GM21825 (cell line): Measurements from ENCODE around the gene SCAPER.
"Not testable (repeated sequence)": the region's sequence is repeated elsewhere in the genome, so short reads cannot be mapped to it uniquely, and the experiment has no call there.

Experiments used
- ATAC-seq: cut with Tn5 transposase; IDR thresholded peaks from one replicate; pipeline ENCODE4 v1.9.1; 2021; ENCODE audit warnings: mild to moderate bottlenecking, moderate library complexity; ENCODE audit not compliant: unreplicated experiment

The SCAPER gene

GRCh38 chr15:76330080-76330680, 575.0 kb downstream of the SCAPER start:
- ATAC-seq: no peak

- no peak for ATAC-seq
Observed at GRCh38 chr15:76328958-76329357, 576.2 kb downstream of the SCAPER start.

GRCh38 chr15:76328106-76328696, 576.9 kb downstream of the SCAPER start:
- ATAC-seq: no peak

DNA sequence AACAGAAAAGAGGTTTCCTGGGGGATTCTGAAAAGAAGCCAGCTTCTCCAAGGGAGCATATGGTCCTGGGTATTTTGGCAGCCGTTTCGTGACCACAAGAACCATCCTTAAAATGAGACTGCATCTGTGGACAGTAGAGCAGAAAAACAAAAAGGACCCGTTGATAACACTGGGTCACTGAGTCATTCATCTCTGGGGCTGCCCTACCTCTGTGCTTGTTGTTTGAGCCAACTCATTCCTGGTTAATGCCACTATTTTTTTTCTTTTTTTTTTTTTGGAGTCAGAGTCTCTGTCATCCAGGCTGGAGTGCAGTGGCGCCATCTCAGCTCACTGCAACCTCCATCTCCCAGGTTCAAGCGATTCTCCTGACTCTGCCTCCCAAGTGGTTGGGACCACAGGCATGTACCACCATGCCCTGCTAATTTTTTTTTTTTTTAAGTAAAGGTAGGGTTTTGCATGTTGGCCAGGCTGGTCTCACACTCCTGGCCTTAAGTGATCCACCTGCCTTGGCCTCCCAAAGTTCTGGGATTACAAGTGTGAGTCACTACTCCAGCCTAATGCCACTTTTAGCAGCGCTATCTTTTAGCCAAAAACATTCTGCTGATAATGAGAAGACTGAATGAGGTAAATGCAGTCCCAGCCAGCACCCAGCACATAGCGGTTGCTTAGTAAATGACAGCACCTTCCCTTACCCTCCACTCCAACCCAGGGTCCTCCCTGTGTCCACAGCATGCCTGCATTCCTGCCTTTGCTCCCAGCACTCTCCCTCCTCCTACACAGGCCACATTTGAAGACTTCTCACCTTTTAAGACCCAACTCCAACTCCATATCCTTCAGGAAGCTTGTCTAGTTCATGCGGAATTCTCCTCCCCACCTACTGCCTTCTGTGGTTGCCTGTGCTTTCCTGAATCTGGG, 577.7 kb downstream of the SCAPER start:
- no peak for ATAC-seq

DNA sequence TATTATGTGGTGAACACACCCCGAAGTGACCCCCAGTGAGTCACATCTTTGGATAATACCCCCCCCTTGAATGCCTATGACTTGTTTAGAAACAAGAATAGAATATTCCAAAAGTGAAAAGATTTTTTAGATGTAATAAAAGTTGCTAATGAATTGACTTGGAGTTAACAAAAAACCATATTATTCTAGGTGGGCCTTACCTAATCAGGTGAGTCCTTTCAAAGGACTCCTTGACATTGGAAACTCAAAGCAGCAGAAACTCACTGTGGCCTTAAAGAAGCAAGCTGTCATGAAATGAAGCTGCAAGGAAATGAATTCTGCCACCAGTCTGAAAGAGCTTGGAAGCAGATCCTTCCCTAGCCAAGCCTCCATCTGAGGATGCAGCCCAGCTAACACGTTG, 579.4 kb downstream of the SCAPER start:
- ATAC-seq: no peak

DNA sequence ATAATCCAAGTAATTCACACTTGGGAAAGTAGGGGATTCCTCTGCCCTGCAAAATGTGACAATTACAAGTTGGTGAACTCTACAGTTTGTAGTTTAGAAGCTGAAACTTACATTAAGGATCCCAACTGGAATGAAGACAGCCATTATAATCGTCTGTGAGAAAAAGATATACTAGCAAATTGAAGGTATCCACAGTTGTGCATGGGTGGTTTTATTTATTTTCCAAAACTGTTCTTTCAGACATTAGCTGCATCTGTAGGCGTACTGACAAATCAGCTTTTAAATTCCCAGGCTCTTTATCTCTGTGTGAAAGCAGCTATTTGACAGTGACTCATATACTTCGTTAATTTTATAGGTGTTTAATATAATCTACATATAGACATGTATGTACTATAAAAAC, 581.1 kb downstream of the SCAPER start:
- ATAC-seq: no peak

GRCh38 chr15:76321602-76322001, 583.5 kb downstream of the SCAPER start:
- no peak for ATAC-seq

DNA sequence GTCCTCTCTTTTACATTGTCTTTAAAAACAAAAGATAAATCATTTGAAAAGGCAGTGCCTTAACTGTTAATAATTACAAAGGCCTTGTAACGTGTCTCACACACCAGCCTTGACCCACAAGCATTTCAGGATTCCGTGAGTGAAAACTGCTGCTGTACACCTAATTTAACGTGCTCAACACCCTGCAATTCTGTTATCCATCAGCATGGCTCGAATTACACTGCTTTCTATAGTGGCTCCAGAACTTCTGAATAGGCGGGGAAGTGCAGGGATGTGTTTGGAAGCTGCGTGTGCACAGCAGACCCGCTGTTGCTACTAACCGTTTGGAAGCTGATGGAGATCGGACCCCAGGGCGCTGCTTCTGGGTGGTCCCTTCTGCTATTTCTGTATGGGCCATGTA, 584.0 kb downstream of the SCAPER start:
- ATAC-seq: no peak

- ATAC-seq: no peak
Observed at GRCh38 chr15:76320012-76320411, 585.1 kb downstream of the SCAPER start.

DNA sequence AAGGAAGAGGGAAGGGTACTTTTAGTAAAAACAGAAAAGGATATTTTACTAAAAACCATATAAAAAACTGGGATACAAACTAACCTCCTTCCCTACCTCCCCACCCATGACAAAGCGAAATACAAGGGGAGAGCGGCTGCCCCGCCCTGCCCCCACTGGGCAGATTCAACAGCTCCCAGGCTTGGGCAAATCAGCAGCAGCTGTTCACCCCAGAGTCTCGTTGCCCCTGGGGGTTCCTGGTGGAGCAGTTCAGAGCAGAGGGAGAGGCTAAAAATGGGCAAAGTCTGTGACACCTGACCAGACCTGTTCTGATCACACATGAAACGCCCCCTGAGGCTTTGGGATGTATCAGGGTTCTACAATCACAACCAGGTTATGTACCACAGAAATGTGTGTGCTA, 591.4 kb downstream of the SCAPER start:
- ATAC-seq: no peak

DNA sequence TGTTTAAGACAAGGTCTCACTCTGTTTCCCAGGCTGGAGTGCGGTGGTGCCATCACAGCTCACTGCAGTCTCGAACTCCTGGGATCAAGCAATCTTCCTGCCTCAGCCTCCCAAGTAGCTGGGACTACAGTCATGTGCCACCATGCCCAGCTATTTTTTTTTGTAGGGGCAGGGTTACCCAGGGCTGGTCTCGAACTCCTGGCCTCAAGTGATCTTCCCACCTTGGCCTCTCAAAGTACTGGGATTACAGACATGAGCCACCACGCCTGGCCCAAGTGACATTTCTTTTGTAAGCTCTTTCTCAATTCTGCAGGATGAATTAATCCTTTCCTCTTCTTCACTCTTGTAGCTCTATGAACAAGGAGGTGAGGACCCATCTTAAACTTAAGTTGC, 592.0 kb downstream of the SCAPER start:
- not testable (repeated sequence) for ATAC-seq

- ATAC-seq: no peak
Observed at GRCh38 chr15:76312540-76313174, 592.5 kb downstream of the SCAPER start.

DNA sequence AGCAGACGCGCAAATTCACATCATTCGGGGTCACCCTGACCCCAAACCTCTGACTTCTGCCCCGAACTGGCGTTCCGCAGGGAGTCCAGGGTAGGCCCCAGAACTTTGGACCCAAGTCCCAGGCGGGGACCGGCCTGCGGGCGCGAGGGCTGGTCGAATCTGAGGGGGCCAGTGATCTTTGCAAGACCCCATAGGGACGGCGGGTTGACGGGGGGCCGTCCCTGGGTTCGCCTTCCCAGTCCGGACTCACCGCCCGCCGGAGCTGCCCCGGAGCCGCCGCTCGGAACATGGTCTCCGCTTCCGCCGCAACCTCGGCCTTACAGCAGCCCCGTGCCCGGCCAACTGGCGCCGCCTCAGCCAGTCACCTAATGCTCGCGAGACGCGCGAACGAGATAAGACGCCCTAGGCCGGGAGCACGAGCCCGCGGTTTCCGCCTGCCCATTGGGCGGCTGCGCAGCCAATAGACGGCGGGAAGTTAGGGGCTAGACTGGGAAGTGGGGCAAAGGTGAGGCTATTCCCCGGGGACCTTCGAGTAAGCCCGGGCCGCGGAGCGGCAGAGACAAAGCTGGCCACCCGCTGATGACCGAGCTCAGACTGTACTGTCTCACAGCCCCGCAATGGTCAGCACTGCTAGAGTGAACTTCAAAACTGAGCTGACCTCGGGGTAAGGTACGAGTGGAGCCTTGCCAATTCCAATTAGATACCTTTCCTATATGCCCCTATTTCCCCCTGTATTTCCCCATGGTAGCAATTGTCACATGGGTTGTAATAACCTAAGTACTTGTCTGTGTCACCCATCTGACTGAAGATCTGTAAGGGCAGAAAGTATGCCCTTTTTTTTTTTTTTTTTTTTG, 593.8 kb downstream of the SCAPER start, which contains the start of gene ETFA:
TSS of gene ETFA (minus strand) at position 370 of the 854 bp plus-strand sequence. CDS start at position 289, 81 bp downstream.
- ATAC-seq: peak; percentile 97

DNA sequence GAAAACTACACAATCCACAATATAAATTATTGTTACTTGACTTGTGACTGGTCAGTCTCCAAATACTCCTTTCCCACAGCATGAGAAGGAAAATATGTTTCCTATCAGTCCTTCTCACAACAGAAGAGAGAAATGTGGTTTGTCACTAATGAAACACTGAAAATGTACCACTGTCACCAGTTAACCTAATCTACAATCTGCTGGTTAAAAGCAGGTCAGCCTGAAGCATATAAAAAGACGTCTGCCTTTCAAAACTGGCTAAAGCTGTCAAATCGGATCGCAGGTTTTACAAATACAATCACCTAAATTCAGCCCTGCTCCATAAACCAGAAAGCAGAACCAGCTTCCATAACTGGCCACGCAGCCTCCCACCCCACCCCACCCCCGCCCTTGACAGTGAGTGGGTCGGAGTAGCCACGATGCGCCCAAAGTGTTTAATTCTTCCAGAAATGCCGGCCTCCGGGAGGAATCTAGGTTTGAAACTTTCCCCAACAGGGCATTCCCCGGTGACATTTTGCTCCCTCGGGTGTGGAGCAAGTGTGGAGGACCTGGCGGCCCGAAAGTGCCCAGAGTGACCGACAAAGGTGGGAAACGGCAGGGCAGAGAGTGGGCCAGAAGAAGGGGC, 594.6 kb downstream of the SCAPER start:
- ATAC-seq: peak; percentile 6

DNA sequence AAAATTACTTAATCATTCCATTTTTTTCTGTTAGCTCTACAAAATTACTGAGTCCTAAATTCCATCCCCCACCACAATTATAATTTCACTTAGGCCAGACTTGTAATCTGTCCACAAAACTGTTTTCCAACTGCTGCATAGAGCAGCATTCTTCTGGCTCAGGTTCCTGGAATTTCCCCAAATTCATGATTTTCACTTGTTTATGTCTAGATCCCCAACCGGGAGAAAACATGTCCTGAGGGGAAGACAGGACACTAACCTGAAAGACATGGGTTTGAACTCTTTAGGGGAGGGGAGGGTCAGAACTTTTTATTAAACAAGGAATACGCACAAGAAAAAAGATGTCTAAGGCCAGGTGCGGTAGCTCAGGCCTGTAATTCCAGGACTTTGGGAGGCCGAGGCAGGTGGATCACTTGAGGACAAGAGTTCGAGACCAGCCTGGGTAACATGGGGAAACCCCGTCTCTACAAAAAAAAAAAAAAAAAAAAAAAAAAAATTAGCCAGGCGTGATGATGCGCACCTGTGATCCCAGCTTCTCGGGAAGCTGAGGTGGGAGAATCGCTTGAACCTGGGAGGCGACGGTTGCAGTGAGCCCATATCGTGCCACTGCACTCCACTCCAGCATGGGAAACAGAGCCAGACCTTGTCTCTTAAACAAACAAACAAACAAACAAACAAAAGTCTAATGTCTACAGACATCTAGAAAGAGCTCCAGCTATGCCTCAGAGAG, 595.4 kb downstream of the SCAPER start:
- no peak for ATAC-seq

- no peak for ATAC-seq
Observed at GRCh38 chr15:76303909-76304308, 601.2 kb downstream of the SCAPER start.

GRCh38 chr15:76299786-76300185, 605.4 kb downstream of the SCAPER start:
- no peak for ATAC-seq

- no peak for ATAC-seq
Observed at GRCh38 chr15:76298986-76299385, 606.2 kb downstream of the SCAPER start.

- not testable (repeated sequence) for ATAC-seq
Observed at GRCh38 chr15:76297951-76298350, 607.2 kb downstream of the SCAPER start.
